ENCODE measurements around the gene BLOC1S4. TPM values are rescaled to one million over a fixed set of nuclear protein-coding genes. Genes with fewer than 3 reads are reported as not detected.

Gene BLOC1S4
- polyA plus RNA-seq, 1 experiment, result 12.6 TPM

- CTCF ChIA-PET, result interaction anchor here (0.7 to 2.6 kb wide), 3 partner anchors 10 to 314 kb away, joined by 3 to 9 read pairs (median 4); no protein-coding TSS in a partner anchor
- POLR2A ChIA-PET, result no interaction called here
- DNase-seq (ENCODE audit: low read depth), result no peak
- Histone ChIP-seq H3K36me3 (ENCODE audit: control insufficient read depth, insufficient read depth, low read length) (no peaks in the 10 kb centered on the region), H3K27me3 (ENCODE audit: control insufficient read depth, insufficient read depth, low read length) (no peaks in the 10 kb centered on the region), H3K4me3 (ENCODE audit: low read depth, low read length) (no peak overlapping the region)
- no peak for TF ChIP-seq CTCF (IDR thresholded peaks at IDR 0.05; ENCODE audit: insufficient read depth, low read depth, low read length)
These were observed 14.8 kb downstream of the BLOC1S4 start for GRCh38 chr4:6730603-6731317.

GRCh38 chr4:6731318-6731675 lies 15.3 kb downstream of the BLOC1S4 start:
- Histone ChIP-seq H3K36me3 (ENCODE audit: control insufficient read depth, insufficient read depth, low read length) (no peaks in the 10 kb centered on the region), H3K4me3 (ENCODE audit: low read depth, low read length) (no peak overlapping the region), H3K27me3 (ENCODE audit: control insufficient read depth, insufficient read depth, low read length) (no peaks in the 10 kb centered on the region)
- no peak for DNase-seq (ENCODE audit: low read depth)
- TF ChIP-seq CTCF (IDR thresholded peaks at IDR 0.05; ENCODE audit: insufficient read depth, low read depth, low read length), result no peak
- CTCF ChIA-PET, result interaction anchor here (0.6 to 2.6 kb wide), 3 partner anchors 10 to 142 kb away, joined by 3 to 9 read pairs (median 4); no protein-coding TSS in a partner anchor
- POLR2A ChIA-PET, result no interaction called here

- no peak for DNase-seq (ENCODE audit: low read depth)
- Histone ChIP-seq H3K4me3 (ENCODE audit: low read depth, low read length) (no peak overlapping the region), H3K27me3 (ENCODE audit: control insufficient read depth, insufficient read depth, low read length) (no peaks in the 10 kb centered on the region), H3K36me3 (ENCODE audit: control insufficient read depth, insufficient read depth, low read length) (no peaks in the 10 kb centered on the region)
- ChIA-PET POLR2A (no interaction called here), CTCF (interaction anchor here (0.6 kb wide), 1 partner anchor 10 kb away, joined by 3 read pairs; no protein-coding TSS in a partner anchor)
- no peak for TF ChIP-seq CTCF (IDR thresholded peaks at IDR 0.05; ENCODE audit: insufficient read depth, low read depth, low read length)
These were observed 15.8 kb downstream of the BLOC1S4 start for GRCh38 chr4:6731780-6732179.

GRCh38 chr4:6732441-6733357 lies 16.7 kb downstream of the BLOC1S4 start:
- POLR2A ChIA-PET, result no interaction called here
- peak; percentile 50 for DNase-seq (ENCODE audit: low read depth)
- CTCF ChIA-PET, result interaction anchor here (0.6 to 0.9 kb wide), 3 partner anchors 24 to 140 kb away, joined by 3 to 4 read pairs (median 3); no protein-coding TSS in a partner anchor
- H3K27me3 ChIP-seq (ENCODE audit: control insufficient read depth, insufficient read depth, low read length), result no peaks in the 10 kb centered on the region
- no peaks in the 10 kb centered on the region for H3K36me3 ChIP-seq (ENCODE audit: control insufficient read depth, insufficient read depth, low read length)
- H3K4me3 ChIP-seq (ENCODE audit: low read depth, low read length), result no peak overlapping the region
- TF ChIP-seq CTCF (IDR thresholded peaks at IDR 0.05; ENCODE audit: insufficient read depth, low read depth, low read length), result 0 out of 2 replicates have a peak, but pooled peaks have one; percentile 10
